ENCODE data around the gene INPP5A.
"Not testable (repeated sequence)": the region's sequence is repeated elsewhere in the genome, so short reads cannot be mapped to it uniquely, and the experiment has no call there.

INPP5A gene

GRCh38 chr10:132662186-132662920 is 124.8 kb downstream of the INPP5A start:
- no peak for DNase-seq (ENCODE audit: low read depth)

- DNase-seq (ENCODE audit: low read depth), result no peak
Measured at GRCh38 chr10:132663666-132664365, 126.2 kb downstream of the INPP5A start.

- no peak for DNase-seq (ENCODE audit: low read depth)
Measured at GRCh38 chr10:132664407-132664806, 126.8 kb downstream of the INPP5A start.

GRCh38 chr10:132664883-132665282 is 127.3 kb downstream of the INPP5A start:
- DNase-seq (ENCODE audit: low read depth), result no peak

DNA sequence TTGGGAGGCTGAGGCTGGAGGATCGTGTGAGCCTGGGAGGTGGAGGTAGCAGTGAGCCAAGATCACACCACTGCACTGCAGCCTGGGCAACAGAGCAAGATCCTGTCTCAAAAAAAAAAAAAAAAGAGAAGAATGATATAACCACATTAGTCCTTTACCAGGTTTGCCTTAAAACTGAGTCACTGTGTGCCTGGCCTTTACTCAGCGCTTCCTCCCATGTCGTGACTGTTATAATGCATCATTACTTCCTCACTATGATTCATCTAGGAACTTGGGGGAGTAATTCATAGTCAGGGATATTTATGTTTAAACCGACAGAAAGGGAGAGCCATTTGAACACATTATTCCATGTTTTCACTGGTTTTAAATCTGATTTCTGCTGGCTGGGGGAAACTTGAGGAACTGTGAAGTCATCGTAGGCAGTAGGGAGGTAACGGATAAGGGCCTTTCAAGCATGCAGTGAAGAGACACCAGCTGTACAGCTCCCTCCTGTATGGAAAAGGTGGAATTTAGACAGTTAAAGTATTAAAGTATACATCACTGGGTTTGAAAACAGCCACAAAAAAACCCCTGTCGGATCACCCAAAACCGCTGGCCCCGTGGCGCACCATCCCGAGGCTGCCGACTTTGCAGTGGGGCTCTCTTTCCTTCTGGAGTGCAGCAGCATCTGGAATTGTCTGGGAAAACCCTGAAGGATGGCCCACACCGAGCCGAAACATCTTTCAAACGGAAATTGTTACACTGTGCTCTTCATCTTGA is 128.5 kb downstream of the INPP5A start:
- DNase-seq (ENCODE audit: low read depth), result no peak

DNA sequence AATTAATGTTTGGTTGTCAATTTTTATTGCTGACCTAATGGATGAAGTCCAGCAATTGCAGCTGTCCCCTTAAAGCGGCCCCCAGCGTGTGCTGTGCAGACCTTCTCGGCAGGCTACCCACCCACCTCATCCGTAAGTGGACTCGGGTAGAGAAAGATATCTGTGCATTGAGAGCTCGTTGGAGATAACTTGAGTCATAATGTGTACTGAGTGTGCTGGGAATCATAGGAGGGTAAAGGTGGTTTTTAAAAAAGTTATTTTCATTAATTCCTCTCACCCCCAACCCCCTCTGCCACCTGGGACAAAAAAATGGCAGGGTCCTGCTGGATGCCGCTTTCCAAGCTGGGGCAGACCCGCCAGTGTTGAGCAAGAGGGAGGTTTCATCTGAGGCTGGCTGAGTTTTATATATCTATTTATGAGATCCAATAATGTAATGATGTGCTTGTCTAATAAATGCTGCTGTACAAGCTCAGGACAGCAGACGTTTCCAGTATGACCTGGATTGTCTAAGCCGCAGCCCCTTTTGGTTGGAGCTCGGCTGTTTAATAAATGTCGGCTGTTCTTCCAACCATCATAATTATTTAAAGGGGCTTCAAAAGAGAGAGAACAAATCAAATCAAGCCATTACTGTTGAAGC is 129.2 kb downstream of the INPP5A start:
- DNase-seq (ENCODE audit: low read depth), result no peak

- DNase-seq (ENCODE audit: low read depth), result no peak
Measured at GRCh38 chr10:132667342-132668047, 129.9 kb downstream of the INPP5A start.

GRCh38 chr10:132668048-132668394 is 130.4 kb downstream of the INPP5A start:
- no peak for DNase-seq (ENCODE audit: low read depth)

- DNase-seq (ENCODE audit: low read depth), result no peak
Measured at GRCh38 chr10:132669208-132669861, 131.7 kb downstream of the INPP5A start.

DNA sequence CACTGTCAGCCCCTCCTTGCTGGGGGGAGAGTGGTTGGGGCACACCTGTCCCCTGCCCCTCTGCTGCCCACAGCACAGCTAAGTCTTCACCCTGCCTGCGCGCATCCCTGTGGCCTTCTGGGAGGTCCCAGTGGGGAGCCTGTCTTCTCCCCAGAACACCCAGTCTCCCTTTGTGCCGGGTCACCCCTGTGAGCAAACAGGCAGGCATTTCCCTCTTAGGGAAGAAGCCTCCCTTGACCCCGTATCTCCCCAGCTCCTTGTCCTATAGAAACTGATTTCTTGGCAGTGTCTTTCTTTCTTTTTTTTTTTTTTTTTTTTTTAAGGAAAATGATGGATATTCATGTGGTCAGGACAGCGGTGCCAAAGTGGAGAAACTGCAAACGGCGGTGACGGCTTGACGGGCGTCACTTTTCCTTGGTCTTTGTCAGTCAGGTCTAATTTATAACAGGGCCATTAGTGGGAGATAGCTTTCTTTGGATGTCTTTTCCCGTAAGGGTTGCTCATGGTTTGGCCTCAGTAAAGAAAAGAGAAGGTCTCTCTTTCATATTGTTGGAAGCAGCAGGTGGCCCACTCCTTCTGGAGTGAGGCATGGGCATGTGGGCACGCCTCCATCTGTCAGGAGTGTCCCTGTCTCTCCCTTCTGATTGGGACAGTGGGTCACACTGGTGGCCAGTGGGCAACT is 133.1 kb downstream of the INPP5A start:
- no peak for DNase-seq (ENCODE audit: low read depth)

- no peak for DNase-seq (ENCODE audit: low read depth)
Measured at GRCh38 chr10:132671228-132672154, 133.9 kb downstream of the INPP5A start.

- DNase-seq (ENCODE audit: low read depth), result not testable (repeated sequence)
Measured at GRCh38 chr10:132673746-132674145, 136.2 kb downstream of the INPP5A start.

DNA sequence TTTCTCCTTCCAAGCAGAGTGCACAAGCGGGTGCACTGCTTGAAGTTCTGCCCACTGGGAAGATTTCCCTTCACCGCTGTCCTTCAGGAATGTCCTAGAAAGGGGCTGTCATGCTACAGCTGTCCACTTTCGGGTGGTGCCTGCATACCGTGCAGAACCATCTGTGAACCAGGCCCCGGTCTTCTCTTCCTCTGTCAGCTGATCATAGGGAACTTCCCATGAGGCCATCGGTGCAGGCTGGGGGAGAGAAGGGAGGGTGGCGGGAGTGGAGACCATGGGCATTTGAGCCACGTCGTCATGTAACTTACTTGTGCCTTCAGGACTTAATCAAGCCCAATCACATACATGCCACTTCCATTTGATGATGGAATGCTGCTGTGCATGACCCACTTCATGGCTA is 136.7 kb downstream of the INPP5A start:
- no peak for DNase-seq (ENCODE audit: low read depth)

DNA sequence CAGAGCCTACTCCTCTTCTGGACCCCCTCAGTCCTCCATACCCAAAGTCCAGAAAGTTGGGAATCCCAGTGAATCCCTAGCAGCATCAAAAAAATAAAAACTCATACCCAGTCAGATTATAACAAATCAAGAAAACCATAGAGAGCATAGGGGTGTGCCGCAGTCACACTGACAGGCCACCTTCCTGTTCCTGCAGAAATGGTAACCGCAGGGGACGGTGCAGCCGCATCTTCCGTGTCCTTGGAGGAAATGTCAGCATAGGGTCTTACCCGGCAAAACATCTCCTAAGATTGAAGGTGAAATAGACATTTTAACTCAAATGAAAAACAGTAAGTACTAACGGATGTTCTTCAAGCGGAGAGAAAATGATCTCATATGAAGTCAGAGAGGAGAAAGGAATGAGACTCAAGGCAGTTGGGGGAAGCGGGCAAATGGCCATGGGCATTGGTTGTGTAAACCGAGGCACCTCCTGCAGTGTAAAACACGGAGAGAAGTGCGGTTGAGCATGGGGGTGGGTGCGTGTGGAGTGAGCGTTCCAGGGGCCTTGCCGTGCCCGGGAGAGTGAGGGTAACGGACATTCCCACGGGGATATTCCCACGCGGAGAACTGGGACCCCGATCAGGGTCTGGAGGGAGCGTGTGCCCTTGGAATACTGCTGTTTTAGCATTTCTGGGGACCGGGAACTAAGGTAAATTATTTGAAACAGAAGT is 137.6 kb downstream of the INPP5A start:
- DNase-seq (ENCODE audit: low read depth), result no peak

GRCh38 chr10:132676193-132676891 is 138.8 kb downstream of the INPP5A start:
- DNase-seq (ENCODE audit: low read depth), result no peak

- no peak for DNase-seq (ENCODE audit: low read depth)
Measured at GRCh38 chr10:132677096-132677472, 139.5 kb downstream of the INPP5A start.

GRCh38 chr10:132677473-132678227 is 140.1 kb downstream of the INPP5A start:
- DNase-seq (ENCODE audit: low read depth), result no peak

All from stimulated activated CD8-positive, alpha-beta memory T cell treated with anti-CD3 and anti-CD28 coated beads, Interleukin-4, amount 100 ng/mL, for 24 hours (primary cell).